ENCODE data around the gene NSMCE1. TPM values are rescaled to one million over a fixed set of nuclear protein-coding genes. Genes with fewer than 3 reads are reported as not detected.
A peak's percentile ranks its signal among the peaks of the same experiment; 100 is the strongest.

NSMCE1 gene
- total RNA-seq, 1 experiment from 2014 or later = 85.5 TPM

DNA sequence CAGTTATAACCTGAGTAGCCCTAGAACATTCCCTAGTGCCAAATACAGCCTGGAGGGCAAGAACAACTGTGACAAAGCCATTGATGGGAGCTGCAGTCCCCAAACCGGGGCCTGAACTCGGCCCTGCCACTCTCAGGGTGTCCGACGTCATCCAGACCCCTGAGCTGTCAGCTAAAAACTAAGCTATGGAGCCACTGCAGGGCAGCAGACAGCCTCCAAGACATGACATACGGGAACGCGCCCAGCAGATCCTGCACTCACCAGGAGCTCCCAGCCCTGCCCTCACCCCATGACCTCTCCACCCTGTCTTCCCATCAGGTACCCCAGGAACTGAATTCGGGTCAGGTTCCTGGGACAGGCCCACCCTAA lies 36.9 kb downstream of the NSMCE1 start:
- no peak for DNase-seq (ENCODE audit: low read depth)

DNA sequence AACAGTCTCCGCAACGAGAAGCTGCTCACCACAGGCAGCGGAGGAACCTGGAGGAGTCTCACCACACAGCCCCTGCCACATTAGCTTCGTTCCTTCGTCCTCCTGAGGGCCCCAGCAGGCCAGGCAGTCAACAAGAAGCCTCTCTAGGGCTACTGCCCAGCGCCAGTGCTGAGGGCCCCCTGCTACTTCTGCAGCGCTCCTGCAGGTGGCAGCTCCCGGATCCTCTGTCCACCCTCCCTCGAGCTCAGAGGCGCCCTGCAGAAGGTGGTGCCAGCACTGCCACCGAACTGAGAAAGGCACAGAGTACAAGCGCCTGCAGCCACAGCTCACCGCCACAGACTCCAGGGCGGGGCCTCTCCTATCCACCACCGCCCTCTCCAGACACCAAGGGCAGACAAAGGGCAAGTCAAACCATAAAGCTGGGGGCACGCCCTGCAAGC lies 38.0 kb downstream of the NSMCE1 start:
- no peak for DNase-seq (ENCODE audit: low read depth)

DNA sequence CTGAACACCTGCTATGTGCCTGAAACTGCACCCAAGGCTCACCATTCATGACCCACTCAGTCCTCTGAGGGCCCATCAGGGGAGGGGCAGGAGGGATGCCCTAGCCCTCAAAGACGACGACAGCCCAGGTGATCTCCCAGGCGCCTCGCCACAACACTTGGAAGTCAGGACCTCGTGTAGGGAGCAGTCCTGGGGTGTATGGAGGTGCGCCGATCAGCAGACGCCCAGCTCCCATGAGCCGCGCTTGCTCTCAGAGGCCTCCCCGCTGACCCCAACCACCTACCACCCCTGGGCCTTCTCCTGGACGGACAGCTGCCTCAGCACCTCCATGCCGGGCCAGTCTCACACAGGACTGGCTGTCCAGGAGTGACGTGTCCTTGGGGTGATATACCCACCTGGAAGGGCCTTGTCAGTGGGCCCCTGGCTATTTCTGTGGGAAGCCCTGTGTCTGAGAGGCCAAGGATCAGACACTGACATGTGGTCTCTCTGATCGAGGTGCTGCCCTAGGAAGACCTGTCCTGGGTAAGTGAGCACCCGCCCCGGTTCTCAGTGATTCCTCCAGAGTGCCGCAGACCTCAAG lies 38.6 kb downstream of the NSMCE1 start:
- DNase-seq (ENCODE audit: low read depth) = no peak

DNA sequence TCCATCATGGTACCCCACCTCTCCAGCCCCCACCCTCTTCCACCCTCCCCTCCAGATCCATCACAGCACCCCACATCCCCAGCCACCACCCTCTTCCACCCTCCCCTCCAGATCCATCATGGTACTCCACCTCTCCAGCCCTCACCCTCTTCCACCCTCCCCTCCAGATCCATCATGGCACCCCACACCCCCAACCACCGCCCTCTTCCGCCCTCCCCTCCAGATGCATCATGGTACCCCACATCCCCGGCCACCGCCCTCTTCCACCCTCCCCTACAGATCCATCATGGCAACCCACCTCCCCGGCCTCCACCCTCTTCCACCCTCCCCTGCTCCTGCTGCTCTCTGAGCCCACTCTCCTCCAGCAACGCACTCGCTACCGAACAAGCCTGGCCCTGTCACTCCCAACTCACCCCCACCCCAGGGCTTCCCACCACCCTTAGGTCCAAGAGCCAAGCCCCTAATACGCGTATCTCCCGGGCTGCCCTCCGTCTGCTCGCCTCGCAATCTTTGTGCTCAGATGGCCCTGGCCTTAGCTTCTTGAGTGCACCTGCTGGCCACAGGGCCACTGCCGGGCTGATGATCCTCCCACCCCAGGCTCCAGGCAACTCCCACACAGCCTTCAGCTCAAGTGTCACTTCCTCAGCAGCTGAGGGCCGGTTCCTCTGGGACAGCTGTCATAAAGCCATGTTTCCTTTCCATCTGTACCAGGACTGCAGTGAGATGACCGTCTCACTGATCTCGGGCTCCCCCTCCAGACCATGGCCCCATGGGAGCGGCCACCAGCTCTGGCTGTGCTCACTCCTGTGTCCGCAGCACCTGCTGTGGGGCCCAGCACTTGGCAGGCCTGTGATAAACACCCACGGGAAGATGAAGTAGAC lies 39.7 kb downstream of the NSMCE1 start:
- DNase-seq (ENCODE audit: low read depth) = no peak

DNA sequence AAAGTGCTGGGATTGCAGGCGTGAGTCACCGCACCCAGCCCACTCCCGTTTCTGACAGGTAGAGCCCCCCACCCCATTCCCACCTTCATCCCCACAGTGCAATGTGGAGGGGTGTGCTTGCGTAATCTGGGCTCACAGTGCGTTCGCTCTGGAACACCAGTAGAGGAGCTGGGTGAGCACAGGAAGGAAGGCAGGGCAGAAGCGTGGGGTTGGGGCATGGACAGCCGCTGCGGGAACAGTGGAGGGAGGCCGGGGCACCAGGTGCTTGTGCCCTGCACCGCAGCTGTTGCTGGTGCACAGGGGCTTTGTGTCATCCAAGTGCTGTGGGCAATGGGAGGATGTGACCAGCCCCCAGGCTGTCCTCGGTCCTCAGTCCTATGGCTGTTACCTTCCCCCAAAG lies 40.5 kb downstream of the NSMCE1 start:
- DNase-seq (ENCODE audit: low read depth) = no peak

DNA sequence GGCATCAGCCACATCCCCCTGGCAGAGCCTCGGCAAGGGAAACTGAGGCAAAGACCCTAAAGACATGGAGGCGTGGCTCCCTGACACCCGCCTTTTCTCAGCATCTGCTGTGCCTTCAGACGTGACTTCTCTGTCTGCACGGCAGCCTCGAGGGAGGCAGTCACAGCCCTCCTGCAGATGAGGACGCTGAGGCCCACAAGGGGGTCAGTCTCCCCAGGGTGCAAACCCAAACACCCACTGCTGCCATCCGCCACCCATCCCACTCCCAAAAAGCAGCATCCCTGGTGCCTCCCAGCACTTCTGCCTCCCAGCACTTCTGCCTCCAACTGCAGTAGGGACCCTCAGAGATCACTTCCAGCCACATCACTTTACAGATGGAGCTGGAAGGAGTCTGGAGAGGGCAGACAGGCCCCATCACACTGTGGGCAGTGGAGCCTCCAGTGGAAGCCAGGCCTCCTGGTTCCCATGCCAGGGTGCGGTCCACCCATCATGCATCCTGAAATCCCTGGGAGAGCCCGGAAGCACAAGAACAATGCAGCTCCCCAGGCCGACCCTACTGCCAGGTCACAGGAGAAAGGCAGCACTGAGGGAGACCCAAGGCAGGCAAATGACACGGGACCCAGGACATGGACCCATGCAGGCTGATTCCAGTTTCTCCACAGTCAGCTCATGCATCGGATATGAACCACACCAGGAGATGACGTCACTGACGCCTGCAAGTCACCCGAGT lies 41.4 kb downstream of the NSMCE1 start:
- DNase-seq (ENCODE audit: low read depth) = no peak

DNA sequence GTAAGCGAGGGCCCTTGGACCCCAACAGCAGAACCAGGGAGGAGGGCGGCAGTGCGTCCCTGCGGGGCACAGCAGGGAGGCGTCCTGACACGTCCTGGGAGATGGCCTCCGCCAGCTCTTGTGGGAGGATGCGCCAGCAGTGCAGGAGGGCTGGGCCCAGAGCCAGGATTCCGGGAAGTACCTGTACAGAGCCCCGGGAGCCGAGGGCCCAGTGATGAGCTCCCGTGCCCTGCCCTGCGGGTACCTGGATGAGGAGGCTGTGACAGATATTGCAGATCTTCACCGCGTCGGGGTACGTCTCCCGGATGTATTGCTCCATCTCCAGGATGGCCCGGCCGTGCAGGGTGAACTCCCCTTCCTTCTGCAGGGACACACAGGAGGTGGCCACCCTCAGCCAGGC lies 42.1 kb downstream of the NSMCE1 start:
- no peak for DNase-seq (ENCODE audit: low read depth)

DNA sequence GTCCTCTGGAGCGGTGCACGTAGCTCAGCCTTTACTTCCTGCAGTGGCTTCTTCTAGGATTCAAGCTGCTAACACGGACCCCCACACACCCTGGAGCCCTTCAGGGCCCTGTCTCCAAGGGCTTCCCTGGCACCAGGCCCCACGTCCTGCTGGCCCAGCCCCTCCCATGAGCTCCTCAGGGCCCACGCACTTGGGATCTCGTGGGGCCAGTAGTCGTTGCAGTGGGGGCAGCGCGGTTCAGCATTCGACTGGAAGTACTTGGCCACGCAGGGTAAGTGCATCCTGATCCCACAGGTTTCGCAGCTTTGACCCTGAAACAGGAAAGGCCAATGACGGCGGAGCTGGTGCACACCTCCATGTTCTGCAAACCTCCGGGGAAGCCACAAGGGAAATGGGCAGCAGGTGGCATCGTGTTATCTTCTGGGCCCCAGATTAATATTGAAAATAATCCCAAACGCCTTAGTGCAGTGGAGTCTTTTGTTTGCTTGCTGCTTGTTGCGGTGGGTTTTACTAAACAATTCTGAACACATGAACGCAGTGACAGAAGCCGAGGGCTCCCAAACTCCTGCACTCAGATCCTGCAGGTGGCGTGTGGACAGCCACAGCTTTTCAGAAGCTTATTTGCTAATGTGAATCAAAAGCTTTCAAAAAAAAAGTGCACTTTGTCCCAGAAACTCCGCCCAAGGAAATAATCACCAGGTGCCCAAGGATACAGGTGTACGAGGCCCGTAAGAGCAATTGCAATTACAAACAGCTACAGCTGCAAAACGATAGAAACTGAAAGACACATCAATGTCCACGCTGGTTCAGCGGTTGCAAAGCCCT lies 42.8 kb downstream of the NSMCE1 start:
- no peak for DNase-seq (ENCODE audit: low read depth)

DNA sequence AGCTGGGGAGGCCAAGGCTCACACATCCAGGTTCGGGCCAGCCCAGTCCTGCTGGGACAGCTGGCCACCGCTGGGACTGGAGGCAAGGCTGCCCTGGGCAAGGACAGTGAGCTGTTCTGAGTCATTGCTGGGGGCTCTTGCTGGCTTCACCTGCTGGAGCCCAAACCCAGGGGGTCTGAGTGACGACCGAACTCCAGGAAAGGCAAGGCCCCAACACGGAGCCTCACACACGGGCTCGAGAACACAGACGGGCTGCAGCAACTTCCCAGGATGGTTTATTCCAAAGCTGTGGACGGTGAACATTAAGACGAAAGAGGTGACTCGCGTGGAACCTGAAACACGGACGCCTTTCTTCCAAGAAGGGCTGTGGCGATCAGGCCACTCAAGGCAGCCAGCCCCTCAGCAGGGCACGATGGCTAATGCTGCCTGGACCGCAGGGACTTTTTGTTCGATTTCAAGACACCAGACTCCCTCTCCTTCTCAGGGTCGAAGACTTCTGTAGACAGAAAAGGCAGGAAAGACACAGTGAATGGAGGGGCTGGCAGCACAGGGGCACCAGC lies 43.8 kb downstream of the NSMCE1 start:
- DNase-seq (ENCODE audit: low read depth) = no peak

DNA sequence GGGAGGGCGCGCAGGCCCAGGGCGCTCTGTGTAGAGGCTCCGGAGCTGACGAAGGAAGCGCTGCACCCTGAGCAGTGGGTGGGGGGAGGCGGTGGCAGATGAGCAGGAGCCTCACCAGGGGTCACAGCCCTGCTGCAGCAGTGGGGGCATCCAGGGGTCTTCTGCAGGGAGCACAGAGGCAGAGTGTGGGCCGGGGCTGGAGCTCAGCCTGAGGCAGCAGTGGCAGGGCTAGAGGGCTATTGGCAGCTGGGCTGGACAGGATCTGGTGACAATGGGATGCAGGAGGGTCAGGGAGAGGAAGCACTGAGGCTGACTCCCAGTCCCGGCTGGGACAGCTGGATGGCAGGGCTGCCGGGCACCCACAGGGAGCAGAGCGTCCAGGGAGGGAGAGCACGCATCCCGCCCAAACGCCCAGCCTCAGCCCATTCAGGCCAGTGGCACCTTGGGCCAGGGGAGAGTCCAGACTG lies 44.3 kb downstream of the NSMCE1 start:
- DNase-seq (ENCODE audit: low read depth) = no peak

DNA sequence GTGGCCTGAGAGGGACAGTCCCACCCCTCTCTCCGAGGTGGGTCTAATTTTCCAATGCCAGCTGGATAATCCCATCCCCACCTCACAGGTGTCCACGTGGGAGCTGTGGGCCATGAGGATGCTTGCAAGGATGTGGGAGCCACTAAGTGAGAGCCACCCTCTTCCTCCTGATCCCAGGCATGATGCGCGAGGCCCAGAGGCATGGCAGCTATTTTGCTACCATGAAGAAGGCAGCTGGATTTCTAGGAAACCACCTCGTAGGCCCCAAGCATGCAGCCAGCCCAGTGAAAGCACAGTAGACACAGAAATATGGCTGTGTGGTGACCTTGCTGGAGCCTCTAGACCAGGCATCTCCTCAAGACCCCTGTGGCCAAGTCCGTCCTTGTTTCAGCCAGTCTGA lies 44.9 kb downstream of the NSMCE1 start:
- no peak for DNase-seq (ENCODE audit: low read depth)

DNA sequence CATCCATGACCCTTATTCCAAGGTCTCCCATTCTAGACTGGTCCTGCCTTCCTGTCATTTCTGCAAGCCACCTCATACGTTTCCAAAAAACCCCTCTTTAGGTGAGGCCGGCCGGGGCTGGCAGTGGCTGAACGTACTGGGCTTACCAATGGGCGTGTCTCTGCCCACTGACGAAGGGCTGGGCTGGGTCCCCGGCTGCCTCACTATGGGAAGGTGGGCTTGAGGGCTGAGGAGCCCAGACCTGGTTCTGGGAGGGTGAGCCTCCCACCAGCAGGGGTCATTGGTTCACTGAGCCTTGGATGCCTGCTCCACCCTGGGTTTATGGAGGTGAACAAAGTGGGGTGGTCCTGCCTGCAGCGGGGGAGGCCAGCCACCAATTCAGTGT lies 45.4 kb downstream of the NSMCE1 start:
- DNase-seq (ENCODE audit: low read depth) = no peak

DNA sequence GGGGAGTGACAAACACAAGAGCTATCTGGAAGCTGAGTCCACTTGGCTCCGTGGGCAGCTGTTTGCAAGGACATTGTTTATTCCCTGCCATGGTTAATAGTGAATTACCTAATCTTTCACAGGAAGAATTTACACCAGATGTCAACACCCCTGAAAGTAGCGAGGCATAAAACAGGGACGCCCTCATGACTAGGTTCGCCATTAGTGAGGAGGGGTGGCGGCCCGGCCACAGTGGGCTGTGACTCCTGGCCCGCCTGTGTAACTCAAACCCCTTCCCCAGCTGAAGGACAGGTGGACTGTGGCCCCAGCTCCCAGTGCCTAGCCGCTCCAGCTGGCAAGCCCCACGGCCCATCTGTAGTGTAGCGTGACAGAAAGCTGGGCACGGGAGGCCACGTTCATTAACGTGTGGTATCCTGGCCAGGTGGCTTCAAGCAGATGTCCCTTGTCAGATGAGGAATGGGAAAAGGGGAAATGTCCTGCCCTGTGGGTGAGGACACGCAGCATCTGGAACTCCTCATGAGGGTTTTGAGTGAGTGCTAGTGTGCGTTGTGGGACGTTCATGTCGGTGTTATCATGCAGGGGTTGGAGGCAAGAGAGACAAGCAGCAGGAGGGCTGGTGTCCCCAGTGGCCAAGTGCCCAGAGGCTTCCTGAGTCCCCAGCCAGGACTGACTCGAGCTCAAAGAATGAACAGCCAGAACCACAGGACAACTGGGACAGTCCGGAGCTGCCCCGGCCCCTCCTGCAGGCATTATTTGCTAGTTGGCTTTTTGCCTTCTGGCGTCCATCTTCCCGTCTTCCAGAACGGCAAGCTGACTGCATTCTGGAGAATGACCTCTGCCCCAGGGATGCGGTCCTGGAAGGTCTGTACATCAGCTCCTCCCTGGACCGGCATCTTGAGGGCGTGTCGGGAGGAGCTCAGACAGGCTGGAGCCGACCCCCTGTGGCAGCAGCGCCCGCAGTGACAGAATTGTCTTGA lies 46.0 kb downstream of the NSMCE1 start:
- DNase-seq (ENCODE audit: low read depth) = peak; percentile 93

DNA sequence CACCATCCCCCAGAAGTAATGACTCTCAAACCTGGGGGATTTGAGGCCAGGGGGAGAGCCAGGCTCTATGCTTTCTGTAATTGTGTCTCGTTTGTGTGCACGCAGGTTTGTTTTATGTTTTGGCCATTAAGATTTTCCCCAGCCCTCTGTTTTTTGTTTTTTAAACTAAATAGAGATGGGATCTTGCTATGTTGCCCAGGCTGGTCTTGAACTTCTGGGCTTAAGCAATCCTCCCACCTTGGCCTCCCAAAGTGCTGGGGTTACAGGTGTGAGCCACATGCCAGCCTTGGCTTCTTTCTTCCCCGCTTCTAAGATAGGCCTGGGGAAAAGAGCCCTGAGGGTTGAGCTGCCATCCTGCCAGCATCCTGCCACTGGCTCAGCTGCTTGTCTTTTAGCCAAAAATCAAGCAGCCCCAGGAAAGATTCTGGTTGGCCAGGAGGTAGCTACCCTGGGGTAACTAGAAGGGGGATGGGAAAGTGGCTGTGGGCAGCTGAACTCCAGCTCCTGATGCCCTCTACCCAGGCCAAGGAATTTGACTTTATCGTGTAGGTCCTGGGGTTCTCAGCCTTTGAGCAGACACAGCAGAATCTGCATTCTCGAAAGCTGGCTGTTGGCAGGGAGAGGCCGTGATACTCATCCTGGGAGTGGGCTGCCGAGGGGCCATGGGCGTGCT lies 46.9 kb downstream of the NSMCE1 start:
- peak; percentile 70 for DNase-seq (ENCODE audit: low read depth)

DNA sequence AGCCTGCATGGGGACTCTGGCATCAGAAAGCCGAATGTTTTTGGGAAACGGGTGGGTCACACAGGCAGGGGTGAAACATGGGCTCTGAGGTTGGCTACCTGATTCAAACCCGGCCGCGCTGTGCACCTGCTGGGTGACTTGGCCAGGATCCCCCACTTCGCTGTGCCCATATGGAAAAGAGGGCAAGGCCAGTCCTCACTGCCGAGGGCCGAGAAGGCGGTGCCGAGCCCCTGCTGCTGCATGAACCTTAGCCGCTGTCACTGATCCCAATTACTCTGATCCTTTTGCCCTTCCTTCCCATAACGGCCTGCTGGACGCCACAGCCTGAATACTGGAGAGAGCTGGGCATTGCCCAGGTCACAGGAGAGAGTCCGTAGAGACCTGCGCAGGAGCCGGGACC lies 47.6 kb downstream of the NSMCE1 start:
- DNase-seq (ENCODE audit: low read depth) = no peak

DNA sequence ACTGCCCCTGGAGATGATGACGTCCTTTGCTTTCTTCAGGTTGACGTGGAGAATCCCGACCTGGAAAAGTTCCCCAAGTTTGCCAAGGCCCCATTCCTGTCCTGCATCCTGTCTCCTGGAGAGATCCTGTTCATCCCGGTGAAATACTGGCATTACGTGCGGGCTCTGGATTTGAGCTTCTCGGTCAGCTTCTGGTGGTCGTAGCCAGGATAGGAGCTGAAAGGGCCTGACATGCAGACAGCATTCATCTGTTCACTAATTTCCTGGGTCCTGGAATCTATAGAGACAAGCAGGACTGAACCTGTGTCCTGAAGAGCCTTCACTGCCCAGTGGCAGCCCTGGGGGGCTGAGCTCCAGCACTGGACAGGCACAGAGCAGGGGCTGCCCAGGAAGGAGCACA lies 48.0 kb downstream of the NSMCE1 start:
- DNase-seq (ENCODE audit: low read depth) = no peak

DNA sequence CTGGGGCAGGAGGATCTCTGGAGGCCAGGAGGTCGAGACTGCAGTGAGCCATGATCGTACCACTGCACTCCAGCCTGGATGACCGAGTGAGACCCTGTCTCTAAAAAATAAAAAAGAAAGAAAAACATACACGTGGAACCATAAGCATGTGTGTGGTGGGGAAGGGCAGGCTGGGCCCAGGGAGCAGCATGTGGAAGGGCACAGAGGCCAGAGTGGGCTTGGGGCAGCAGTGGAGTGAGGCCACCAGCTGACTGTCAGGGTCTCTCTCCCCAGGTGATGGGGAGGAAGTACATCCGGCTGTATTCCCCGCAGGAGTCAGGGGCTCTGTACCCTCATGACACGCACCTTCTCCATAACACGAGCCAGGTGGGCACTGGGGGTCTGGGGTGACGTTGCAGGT lies 48.5 kb downstream of the NSMCE1 start:
- DNase-seq (ENCODE audit: low read depth) = no peak

DNA sequence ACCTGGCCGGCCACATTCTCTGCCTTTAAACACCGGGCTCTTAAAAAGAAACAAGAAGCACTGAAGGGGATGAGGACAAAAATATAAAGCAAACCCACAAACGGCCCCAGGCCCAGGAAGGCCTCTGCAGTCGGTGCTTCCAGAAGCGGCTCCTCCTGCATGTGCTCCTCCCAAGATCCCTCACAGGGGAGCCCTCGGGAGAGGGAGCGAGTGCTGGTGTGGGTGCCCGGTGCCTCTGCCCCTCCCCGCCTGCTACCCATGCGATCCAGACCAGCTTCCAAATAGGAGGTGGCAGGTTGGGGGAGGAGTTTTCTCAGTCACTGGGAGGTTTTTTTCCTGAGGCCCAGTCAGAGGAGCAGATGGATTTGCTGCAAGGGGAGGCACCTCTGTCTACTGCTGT lies 49.4 kb downstream of the NSMCE1 start:
- DNase-seq (ENCODE audit: low read depth) = no peak

DNA sequence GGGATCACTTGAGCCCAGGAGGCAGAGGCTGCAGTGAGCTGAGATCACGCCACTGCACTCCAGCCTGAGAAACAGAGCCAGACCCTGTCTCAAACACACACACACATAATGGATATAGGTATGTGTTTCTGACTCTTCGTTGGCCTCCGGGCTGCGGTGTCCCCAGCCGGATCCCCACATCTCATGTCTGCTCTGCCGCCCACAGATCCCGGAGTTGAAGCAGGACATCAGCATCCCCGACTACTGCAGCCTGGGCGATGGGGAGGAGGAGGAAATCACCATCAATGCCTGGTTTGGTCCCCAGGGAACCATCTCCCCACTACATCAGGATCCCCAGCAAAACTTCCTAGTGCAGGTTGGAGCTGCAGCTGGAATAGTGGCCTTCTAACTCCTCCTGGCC lies 49.8 kb downstream of the NSMCE1 start:
- no peak for DNase-seq (ENCODE audit: low read depth)

DNA sequence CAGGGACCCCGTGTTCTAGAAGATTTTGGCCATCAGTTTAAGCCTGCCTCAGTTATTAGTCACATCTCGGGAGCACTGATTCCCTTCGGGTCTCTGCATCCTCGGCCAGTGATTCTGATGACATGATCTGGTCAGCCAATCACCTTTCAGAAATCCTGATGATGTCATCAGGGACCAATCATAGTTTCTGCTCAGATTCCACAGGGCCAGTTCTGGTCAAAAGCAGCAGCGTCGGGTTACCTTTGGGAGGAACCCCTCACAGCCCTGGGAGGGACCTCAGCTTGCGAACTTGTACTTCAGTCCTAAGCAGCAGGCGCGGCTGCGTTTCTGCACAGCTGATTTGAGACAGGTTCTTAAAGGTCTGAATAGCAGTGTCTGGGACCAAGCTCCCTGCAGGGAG lies 51.3 kb downstream of the NSMCE1 start:
- DNase-seq (ENCODE audit: low read depth) = no peak
